ENCODE data around the gene PYGB.

DNA sequence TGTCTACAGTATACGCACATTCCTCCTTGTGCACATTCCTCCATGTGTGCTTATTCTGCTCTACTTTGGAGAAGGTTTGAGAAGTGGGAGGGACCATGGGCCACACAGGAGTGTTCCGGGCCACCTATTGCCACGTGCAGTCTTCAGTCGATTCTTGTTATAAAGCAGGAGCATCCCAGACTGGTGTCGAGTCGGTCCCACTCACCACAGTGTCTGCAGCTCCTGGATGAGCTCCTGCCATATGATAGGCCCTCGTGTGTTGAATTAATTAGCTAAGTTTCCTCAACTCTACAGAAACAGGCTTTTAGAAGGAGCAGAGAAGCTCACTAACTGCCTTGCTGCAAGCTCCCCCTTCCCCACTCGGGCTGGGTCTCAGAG is 29.8 kb upstream of the PYGB start:
- TF ChIP-seq, protein P1, sequence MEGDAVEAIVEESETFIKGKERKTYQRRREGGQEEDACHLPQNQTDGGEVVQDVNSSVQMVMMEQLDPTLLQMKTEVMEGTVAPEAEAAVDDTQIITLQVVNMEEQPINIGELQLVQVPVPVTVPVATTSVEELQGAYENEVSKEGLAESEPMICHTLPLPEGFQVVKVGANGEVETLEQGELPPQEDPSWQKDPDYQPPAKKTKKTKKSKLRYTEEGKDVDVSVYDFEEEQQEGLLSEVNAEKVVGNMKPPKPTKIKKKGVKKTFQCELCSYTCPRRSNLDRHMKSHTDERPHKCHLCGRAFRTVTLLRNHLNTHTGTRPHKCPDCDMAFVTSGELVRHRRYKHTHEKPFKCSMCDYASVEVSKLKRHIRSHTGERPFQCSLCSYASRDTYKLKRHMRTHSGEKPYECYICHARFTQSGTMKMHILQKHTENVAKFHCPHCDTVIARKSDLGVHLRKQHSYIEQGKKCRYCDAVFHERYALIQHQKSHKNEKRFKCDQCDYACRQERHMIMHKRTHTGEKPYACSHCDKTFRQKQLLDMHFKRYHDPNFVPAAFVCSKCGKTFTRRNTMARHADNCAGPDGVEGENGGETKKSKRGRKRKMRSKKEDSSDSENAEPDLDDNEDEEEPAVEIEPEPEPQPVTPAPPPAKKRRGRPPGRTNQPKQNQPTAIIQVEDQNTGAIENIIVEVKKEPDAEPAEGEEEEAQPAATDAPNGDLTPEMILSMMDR (conservative IDR thresholded peaks at IDR 0.05; ENCODE audit: low read depth, low read length): no peak
- TF ChIP-seq EZH2 (IDR thresholded peaks at IDR 0.05; ENCODE audit: low read length, unreplicated experiment): no peak
- TF ChIP-seq EZH2phosphoT487 (IDR thresholded peaks at IDR 0.05; ENCODE audit: borderline replicate concordance, low read length): no peak

Data from PC-3 (cell line).